ENCODE data around the gene CDC7.

The CDC7 gene

DNA sequence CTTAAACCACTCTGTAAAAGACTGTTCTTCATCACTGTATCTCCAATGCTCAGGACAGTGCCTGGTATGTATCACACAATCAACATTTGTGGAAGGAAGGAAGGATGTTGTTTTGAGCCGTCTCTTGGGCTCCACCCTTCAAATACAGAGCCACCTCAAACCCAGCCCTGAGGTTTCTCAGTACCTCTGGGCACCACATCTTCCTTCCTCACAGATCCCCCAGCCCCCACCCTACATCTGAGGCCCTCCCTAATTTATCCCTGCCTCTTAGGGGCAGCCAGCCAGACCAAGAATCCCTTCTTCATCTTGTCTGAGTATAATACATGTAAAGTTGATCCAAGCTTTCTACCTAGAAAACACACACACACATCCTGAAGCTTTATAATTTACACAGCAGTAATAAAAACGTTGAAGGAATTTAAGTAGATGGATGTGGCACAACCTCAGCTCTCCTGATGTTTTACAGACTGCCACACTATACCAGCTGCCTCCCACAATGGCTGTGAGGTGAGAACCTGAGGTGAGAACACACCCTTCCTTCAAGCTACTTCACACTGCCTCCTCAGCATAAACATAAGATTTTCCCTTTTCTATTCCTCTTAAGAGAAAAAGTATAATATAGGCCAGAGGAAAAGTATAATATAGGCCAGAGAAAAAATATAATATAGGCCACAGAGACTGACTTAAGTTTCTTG lies 48.5 kb downstream of the CDC7 start:
- no peak for DNase-seq (ENCODE audit: low spot score)

DNA sequence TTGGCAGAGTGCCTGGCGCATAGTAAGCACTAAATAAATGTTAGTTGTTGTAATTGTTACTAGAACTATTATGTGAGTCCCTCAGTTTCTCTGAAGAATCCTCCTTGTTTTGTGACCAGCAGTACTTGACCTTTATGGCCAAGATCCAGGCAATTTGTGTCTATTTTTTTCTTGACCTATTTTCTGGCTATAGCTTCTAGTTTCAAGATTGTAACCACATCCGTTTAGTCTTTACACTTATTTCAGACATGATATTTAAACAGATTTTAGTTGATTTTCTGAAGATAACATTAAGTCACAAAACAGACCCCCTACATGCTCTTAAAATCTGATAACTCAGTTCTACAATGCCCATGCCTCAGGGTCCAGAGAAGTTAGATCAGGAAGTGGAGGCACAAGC lies 50.3 kb downstream of the CDC7 start:
- DNase-seq (ENCODE audit: low spot score), result no peak

DNA sequence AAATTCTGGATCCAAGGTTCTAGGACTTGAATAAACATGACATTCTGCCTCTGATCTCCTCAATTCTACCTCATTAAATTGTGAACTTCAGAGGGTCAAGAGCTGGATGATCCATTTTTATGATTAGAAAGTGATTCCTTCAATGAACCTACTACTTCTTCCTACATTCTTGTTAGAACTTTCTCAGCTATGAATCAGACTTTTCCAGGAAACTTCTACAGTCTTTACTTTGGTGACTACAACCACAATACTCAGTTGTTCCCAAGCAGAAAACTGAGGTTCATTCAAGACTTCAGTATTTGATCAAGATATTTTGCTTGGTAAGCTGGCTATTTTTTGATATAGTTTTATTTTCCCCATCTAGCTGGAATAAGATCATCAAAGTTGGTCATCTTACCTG lies 51.4 kb downstream of the CDC7 start:
- DNase-seq (ENCODE audit: low spot score), result no peak

DNA sequence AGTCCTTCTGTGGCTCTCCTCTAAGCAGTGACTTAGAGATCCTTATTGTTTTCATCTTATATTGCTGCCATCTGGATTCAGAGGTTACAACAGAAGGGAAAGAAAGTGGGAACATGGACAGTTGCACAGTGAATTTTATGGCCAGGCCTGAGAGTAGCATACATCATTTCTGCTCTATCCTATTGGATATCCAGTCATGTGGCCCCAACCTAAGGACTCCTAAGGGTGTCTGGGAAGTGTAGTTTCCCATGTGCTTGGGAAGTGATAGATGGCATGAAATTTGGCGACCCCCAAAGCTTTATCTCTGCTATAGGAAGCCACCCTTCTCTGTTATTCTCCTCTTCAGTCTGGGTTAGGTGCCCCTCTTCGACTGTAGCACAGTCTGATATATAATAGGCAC lies 51.9 kb downstream of the CDC7 start:
- DNase-seq (ENCODE audit: low spot score), result no peak

DNA sequence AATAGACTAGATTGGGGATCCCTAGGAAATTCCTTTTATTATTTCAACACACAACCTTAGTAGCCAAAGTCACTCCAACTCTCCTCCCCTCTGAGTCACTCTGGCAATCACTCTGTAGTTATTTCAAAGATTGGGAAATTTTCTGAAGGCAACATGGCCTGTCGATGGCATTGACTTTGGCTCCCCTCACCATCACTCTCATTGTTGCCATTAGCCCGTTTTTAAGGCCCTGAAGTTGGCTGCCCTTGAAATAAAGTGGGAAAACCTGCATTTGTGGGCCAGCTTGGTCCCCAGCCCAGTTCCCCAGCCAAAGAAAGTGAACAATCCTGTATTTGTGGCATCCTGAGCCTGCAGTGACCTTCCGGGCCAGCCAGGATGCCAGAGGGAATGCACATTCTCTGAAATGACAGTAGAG lies 52.5 kb downstream of the CDC7 start:
- peak; percentile 84 for DNase-seq (ENCODE audit: low spot score)

DNA sequence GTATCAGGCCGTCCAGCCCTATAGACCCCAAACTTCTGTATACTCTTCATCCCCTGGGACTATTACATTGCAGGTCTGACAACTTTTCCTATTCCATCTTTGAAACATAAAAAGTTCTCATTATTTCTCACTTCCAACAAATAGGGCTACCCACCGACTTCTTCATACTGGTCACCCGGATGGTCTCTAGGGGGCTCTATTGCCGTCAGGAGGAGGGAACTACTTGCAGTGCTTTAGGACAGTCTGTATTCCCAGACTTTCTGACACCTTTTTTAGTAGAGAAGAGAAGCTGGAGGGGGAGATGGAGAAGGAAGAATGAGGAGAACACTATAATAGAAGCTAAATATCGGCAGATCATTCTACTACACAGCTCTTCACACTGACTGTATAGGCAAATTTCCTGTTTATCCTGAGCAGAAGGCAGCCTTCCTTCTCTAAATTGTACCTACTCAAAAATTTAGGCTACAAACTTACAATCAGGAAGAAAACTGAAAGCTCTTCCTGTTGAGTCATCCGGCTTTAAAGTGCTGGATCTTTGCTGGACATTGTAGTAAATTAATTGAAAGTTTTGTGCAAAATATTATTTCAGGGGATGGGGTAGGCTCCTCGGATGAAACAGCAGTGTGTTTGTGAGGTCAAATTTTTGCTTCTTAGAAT lies 54.6 kb downstream of the CDC7 start:
- no peak for DNase-seq (ENCODE audit: low spot score)

DNA sequence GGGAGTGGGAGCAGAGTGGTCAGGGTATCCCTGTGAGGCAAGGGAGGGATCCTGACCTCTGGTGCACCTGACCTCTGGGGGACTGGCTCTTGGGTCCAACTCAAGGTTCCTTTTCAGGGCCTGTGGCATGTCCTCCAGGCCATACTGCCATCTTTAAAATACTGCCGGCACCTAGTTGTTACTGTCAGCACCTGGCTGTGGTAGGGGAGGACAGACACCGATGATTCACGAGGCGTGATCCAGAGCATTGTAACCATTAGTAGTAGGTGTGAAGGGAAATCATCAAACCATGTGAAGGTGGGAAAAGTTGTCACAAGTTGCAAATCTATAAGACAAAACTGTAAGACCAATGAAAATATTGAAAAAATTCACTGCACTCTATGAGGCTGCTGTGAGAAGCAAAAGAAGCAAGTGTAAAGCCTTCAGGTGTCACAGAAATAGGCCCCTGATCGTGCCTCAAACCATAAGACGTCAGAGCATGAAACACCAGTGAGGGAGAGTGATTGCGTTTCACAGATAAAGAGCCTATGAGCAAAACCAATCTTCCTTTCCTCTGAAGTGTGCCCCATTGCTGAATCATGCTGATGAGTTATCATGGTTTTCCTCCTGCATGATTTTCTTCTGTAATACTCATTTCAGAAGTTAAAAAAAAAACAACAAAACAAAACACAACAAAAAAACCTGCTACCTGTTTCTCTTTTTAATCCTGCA lies 55.3 kb downstream of the CDC7 start:
- peak; percentile 65 for DNase-seq (ENCODE audit: low spot score)

DNA sequence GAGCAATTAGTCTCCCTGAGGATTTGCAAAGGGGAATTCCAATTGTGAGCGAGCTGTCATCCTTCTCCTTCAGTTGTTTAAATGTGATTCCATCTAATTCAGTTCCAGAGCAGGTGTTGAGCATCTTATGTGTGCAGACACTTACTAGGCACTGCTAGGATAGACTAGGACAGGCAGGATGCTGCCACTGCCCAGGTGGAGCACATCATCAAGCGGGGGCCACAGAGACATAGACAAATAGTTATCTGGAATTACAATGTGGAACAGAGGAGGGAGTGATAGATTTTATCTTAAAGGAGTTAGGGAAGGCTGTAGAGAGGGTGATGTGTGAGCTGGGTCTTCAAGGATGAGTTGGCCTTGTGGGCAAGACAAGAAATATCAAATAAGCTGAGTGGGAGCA lies 55.9 kb downstream of the CDC7 start:
- DNase-seq (ENCODE audit: low spot score), result no peak

DNA sequence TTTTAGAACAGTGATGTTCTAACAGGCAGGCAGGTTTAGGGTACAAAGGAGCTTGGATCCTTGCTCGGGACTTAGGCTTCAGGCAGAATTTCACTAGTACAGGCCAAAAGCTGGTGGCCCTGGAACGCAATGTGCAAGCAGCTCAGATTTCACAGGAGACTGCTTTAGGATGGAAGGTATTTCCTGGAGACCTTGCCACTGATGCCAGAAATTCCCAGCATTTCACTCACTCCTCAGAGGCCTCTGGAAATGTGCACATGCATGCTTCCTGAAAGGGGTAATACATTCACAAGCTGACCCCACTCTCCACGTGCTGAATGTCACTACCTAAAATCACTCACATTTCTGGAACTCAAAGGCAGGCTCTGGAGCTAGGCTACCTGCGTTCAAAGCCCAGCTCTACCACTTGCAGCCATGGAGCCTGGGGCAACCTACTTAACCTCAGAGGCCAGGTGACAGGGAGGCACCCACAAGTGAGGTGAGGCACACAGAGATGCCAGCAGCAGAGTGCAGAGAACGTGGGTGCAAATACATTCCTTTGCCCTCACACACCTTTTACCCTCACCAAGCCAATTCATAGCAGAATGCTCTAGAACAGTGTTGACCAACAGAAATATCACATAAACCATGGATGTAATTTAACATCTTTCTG lies 56.5 kb downstream of the CDC7 start:
- no peak for DNase-seq (ENCODE audit: low spot score)

DNA sequence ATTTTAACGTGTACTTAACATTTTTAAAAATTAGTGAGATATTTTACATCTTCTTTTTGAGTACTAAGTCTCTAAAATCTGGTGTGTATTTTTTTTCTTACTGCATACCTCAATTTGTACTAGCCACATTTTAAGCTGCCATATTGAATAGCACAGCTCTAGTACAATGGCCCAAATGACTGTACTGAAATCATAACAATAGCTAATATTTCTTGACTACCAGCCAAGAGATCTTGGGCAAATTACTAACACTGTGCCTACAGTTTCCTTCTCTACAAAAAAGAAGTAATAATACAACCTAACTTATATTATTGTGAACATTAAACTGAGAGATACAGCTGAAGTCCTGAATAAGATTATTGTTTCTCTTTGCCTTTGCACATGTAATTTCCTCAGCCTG lies 57.2 kb downstream of the CDC7 start:
- no peak for DNase-seq (ENCODE audit: low spot score)

DNA sequence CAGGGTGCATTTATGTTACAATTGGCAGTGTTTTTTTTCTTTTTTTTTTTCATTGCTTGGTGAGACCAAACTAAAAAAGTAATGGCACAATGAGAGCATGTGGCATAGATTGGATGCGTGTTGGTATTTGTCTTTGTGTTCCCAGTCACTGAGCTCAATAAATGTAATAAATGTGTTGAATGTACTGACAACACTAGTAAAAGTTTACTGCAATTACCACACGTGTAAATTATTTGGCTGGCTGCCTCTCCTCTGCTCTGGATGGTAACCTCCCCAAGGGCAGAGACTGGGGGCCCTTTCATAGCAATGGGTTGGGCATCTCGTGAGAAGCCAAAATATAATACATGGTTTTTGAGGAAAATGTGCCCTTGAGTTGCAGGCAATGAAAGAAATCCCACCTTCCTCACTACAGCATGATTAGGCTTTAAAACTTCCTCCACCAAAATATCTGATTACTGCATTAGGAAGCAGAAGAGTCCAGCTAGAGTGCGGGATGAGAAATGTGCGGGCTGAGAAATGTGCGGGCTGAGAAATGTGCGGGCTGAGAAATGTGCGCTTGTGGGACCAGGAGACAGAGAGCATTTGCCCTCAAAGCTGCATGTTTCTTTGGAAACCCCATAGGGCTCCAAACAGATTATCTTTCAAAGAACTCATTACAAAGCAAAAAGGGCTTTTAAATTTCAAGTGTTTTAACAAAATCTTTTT lies 58.5 kb downstream of the CDC7 start:
- no peak for DNase-seq (ENCODE audit: low spot score)

DNA sequence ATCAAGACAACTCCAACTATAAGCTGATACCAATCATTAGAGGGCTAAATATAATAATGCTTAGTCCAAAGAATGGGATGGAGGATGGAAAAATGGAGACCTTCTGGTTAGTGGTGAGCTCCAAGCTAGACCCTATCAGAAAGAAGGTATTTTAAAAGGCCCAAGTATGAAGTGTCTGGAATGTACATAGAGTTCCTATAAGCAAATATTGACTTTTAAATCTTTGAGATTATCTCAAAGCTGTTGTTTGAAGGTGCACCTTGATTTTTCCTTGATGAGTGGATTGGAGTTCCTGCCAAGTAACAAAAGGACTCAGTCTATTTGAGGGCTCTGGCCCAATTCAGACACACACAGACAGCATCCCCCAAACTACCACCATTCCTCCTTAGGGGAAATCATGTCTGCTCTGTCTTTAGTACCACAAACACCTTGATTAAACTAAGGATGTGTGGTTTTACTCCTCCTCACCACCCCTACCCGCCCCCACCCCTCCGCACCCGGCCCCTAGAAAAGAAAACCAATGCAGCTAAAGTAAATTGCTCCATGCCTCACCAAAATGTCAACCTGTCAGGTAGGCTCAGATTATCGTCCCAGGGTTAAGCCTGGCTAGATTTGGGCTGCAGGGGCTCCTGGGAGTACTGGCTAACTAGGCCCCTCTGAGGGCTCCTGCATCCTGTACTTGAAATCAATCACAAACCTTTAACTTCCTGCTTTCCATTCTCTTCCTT lies 59.4 kb downstream of the CDC7 start:
- no peak for DNase-seq (ENCODE audit: low spot score)

DNA sequence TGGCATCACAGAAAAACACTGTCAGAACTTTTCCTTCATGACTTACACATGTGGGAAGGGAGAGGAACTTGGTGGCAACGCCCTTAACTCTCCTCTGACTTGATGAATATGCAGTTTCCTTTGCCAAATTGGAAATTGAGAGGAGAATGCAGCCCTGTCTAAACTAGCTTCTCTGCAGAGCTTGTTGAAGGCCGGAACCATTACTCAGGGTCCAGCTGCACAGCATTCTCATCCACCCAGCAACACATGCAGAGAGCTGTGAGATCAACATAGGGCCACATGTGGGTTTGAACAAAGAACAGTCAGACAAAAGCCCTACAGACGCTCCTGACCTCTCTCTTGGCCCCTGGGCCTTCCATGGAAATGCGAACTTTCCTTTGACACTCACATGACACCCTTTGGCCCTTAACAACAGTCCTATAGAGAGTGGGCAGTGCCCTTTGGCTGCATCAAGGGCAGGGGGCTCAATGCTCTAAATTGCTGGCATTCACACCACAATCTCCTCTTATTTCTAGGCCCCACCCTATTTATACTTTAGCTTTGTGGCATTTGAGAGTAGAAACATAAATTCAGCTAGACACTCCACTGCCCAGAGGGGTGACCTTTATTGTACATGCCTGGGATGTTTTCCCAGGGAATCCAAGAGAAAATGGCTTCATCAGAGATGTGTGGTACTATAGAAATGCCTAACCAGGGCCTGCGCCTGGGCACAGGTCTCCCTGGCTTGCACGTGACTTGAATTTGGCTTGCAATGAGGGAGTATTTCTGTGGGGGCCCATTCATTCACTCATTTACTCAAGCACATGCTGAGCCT lies 64.4 kb downstream of the CDC7 start:
- DNase-seq (ENCODE audit: low spot score), result peak; percentile 76

DNA sequence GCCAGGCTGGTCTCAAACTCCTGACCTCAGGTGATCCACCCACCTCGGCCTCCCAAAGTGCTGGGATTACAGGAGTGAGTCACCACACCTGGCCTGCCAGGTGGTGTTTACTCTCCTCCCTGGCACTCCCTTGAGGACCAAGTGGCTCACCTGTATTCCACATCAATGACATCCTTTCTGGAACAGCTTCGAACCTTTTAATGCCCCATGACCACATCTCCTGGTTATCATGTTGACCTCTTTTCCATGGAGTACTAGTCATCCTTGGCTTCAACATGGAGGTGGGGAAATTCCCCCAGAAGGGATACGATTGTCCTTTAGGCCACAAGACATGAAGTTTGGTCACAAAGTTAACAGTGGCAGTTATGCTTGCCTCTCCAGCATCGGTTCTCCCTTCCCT lies 66.9 kb downstream of the CDC7 start:
- no peak for DNase-seq (ENCODE audit: low spot score)

DNA sequence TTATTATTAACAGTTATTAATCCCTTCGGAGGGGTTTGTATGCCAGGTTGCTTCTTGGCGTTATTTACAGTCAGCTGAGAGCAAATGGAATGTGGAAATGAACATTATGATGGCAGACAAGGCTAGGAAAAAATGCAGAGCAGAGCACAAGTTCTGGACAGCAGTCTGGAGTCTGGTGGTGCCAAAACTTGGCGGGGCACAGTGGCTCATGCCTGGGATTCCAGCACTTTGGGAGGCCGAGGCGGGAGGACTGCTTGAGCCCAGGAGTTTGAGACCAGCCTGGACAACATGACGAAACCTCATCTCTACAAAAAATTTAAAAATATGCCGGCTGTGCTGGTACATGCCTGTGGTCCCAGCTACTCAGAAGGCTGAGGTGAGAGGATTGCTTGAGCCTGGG lies 67.6 kb downstream of the CDC7 start:
- DNase-seq (ENCODE audit: low spot score), result no peak

DNA sequence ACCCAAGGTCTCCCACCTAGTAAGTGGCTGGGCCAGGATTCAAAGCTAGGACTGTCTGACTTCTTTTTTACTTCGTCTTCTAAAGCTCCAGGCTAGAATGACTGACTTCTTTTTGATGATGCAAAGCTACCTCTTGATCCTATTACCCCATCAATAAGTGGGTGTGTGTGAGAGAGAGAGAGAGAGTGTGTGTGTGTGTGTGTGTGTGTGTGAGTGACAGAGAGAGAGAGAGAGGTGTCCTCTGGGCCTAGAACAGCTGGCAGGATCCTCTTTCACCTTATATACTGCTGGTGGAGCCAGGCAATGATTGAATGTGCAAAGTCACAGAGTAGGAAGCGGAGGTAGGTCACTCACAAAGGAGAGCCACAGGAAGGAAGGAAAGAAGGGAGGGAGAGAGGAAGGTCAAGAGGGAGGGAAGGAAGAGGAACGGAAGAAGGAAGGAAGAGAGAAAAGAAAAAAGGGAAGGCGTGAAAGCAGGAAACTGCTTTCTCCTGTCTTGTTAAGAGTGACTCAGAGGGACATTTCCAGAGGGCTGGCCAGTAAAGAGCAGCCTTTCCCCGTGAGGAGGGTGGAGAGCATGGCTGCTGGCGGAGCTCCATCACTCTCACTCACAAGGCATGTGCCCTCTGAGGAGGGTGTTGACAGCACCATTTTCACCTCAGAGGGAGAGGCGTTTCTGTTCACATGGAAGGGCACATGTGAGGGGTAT lies 68.9 kb downstream of the CDC7 start:
- DNase-seq (ENCODE audit: low spot score), result peak; percentile 94

DNA sequence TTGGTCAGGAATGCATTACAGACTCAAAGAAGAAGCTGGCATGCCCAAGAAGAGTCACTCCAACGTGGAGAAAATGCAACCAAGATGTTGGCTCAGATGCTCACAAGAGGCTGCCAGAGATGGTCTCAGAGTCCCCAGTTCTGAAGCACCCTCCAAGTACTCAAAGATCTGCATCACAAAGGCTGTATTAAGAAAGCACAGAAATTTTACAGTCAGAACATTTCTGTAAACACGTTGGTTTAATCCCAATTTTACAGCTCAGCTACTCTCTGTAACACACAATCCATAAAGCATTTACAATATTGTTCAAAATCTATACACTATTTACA lies 69.4 kb downstream of the CDC7 start:
- DNase-seq (ENCODE audit: low spot score), result no peak

DNA sequence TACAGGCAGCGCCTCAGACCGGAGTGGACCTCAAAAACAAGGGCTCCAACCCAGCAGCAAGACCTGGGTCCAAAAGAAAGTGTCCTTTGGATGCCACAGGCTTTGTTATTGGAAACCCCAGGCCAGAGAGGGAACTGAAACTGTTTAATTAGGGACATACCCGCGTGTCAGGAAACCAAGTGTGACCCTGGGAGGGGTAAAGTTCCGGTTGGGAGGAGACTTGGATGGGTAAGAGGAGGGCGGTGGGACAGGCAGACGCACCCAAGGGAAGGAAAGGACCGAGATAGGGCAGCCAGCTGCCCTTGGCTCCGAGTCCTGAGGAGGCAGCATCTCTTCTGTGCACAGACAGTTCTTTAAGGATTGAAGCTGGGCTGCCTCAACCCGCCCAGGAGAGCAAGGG lies 71.4 kb downstream of the CDC7 start:
- DNase-seq (ENCODE audit: low spot score), result no peak
